HepG2 (cell line): ENCODE results near the gene ADGRG1. TPM values are rescaled to one million over a fixed set of nuclear protein-coding genes. Genes with fewer than 3 reads are reported as not detected.

Source experiments
- ATAC-seq: fragments of 200-7000 bp; cut with Tn5 transposase; 3 replicates; pipeline ENCODE4 v1.9.1; 2020; ENCODE audit warnings: mild to moderate bottlenecking, moderate library complexity
- BruUV-seq: library from RNA; stranded (reverse); fragments of 400-500 nt; replicated peaks from 2 replicates; lab custom pipeline; 2021; lab: Mats Ljungman, UMichigan
- CTCF ChIA-PET: fragments of 300-600 bp; formaldehyde crosslinking; extraction: SDS; loops from one replicate; lab custom pipeline; 2021; ENCODE audit warnings: low total read pairs, inconsistent platforms, low intra/inter-chr PET ratio; lab: Yijun Ruan, JAX
- POLR2A ChIA-PET: fragments of 350-600 bp; sonication (Branson Sonifier 250); formaldehyde crosslinking; loops from one replicate; lab custom pipeline; 2020; ENCODE audit warnings: antibody characterized with exemption, inconsistent platforms; lab: Yijun Ruan, JAX
- DNase-seq: peaks from one replicate; pipeline ENCODE4 v3.0.0-alpha.2; 2015; ENCODE audit warnings: low spot score
- FAIRE-seq: peaks from 3 replicates; lab custom pipeline; 2011; peaks lifted over from hg19 to GRCh38; lab: Jason Lieb, UNC
- H2AFZ ChIP-seq: one replicate; pipeline ENCODE4 v1.6.1; 2011; ENCODE audit warnings: low read length, inconsistent platforms
- H3K27ac ChIP-seq: fragments of 300-600 bp; 3 replicates; pipeline ENCODE4 v1.8.0; 2011; ENCODE audit warnings: mixed run types, mild to moderate bottlenecking, mixed read lengths, low read length, inconsistent platforms; ENCODE audit not compliant: insufficient read depth; ENCODE audit errors: extremely low read length
- H3K27me3 ChIP-seq, 2 experiments: fragments of 200-600 bp in 1 of 2; 2 replicates in 1 of 2; 3 replicates in 1 of 2; pipeline versions ENCODE4 v1.6.0 to v1.8.0; 2011; ENCODE audit warnings: low read length in 2 of 2, mild to moderate bottlenecking in 2 of 2, moderate library complexity in 2 of 2, inconsistent platforms in 1 of 2; ENCODE audit not compliant: insufficient read depth in 2 of 2, control insufficient read depth in 1 of 2
- H3K36me3 ChIP-seq, 2 experiments: fragments of 200-600 bp in 1 of 2; replicated peaks in 1 of 2; 2 replicates in 1 of 2; 3 replicates in 1 of 2; pipeline versions ENCODE4 v1.5.1 to v1.8.0; 2011; ENCODE audit warnings: low read length in 2 of 2, inconsistent platforms in 1 of 2; ENCODE audit not compliant: insufficient read depth in 2 of 2, control insufficient read depth in 1 of 2
- H3K4me1 ChIP-seq: 2 replicates; pipeline ENCODE4 v1.5.1; 2012; ENCODE audit warnings: low read length, inconsistent platforms; ENCODE audit not compliant: insufficient read depth
- H3K4me2 ChIP-seq: 2 replicates; pipeline ENCODE4 v1.6.0; 2011; ENCODE audit warnings: low read depth, low read length, inconsistent platforms
- H3K4me3 ChIP-seq, 3 experiments: fragments of 200-600 bp in 1 of 3; sonication (generic), shearing (Covaris generic) in 1 of 3; replicated peaks in 1 of 3; 2 replicates each; pipeline ENCODE4 v1.5.1; 2011 to 2016; ENCODE audit warnings: low read length in 3 of 3, inconsistent platforms in 2 of 3, low read depth in 2 of 3, mild to moderate bottlenecking in 2 of 3, control low read depth in 1 of 3, mixed read lengths in 1 of 3; ENCODE audit not compliant: insufficient read depth in 1 of 3
- H3K79me2 ChIP-seq: one replicate; pipeline ENCODE4 v1.6.1; 2011; ENCODE audit warnings: low read length, inconsistent platforms; ENCODE audit not compliant: insufficient read depth
- H3K9ac ChIP-seq: 2 replicates; pipeline ENCODE4 v1.6.0; 2011; ENCODE audit warnings: mild to moderate bottlenecking, low read depth, low read length, inconsistent platforms; ENCODE audit not compliant: insufficient read depth
- H3K9me3 ChIP-seq: 2 replicates; pipeline ENCODE4 v1.5.1; 2012; ENCODE audit warnings: mild to moderate bottlenecking, low read length
- H4K20me1 ChIP-seq: 2 replicates; pipeline ENCODE4 v1.6.0; 2011; ENCODE audit warnings: inconsistent platforms, mild to moderate bottlenecking, low read length, moderate library complexity; ENCODE audit not compliant: insufficient read depth
- AKAP8 ChIP-seq: sonication (generic); formaldehyde crosslinking; IDR thresholded peaks from 2 replicates; pipeline ENCODE4 v1.5.1; 2020; ENCODE audit warnings: mild to moderate bottlenecking, missing genetic modification reagents
- ATF7 ChIP-seq, 2 experiments: fragments of 450-650 bp in 1 of 2; sonication (generic) in 1 of 2; formaldehyde crosslinking in 1 of 2; IDR thresholded peaks; 2 replicates each; pipeline versions ENCODE4 v1.4.0 to v1.6.1; 2016 to 2020; ENCODE audit warnings: antibody characterized with exemption in 1 of 2, mild to moderate bottlenecking in 1 of 2, missing genetic modification reagents in 1 of 2
- EHMT2 ChIP-seq: fragments of 200-600 bp; sonication (generic); IDR thresholded peaks from 2 replicates; pipeline ENCODE4 v1.7.0; 2017; ENCODE audit warnings: antibody characterized with exemption, low read depth, low read length, borderline replicate concordance
- PHF8 ChIP-seq: sonication (generic); formaldehyde crosslinking; IDR thresholded peaks from 2 replicates; pipeline ENCODE4 v1.5.0; 2020; ENCODE audit warnings: missing genetic modification reagents
- ZBTB1 ChIP-seq: sonication (generic); formaldehyde crosslinking; IDR thresholded peaks from 2 replicates; pipeline ENCODE4 v1.4.0; 2020; ENCODE audit warnings: missing genetic modification reagents, borderline replicate concordance
- ZNF33B ChIP-seq: sonication (generic); formaldehyde crosslinking; IDR thresholded peaks from 2 replicates; pipeline ENCODE4 v1.5.1; 2020; ENCODE audit warnings: mild to moderate bottlenecking, missing genetic modification reagents
- ZNF766 ChIP-seq: sonication (generic); formaldehyde crosslinking; IDR thresholded peaks from 2 replicates; pipeline ENCODE4 v1.5.0; 2020; ENCODE audit warnings: missing genetic modification reagents, borderline replicate concordance
- WGBS: methylation state at CpG from one replicate; pipeline ENCODE4 v1.1.6; 2017; ENCODE audit warnings: low lambda C conversion rate; 5-methylcytosine and 5-hydroxymethylcytosine counted together
- in situ Hi-C: cut with HindIII; loops from 2 replicates; pipeline ENCODE4 v1.10.0; 2017; ENCODE audit warnings: low pct_unique_long_range_greater_than_20kb; ENCODE audit not compliant: extremely low pct_ligation_motif_present
- intact Hi-C: fragments of 100-400 bp; cut with micrococcal nuclease; formaldehyde crosslinking; loops from one replicate; pipeline ENCODE4 v1.10.0; 2022; ENCODE audit not compliant: unreplicated experiment
- polyA plus RNA-seq, 8 experiments: library from polyadenylated mRNA; depleted of rRNA in 3 of 8; stranded (reverse) in 7 of 8; unstranded in 1 of 8; fragments of >200 nt; fragmentation: Illumina TruSeq in 4 of 8; extraction: Trizol in 4 of 8; gene quantifications; 2 replicates each; pipeline versions ENCODE4 v1.2.1 to v1.2.3, GENCODE V29; 2011 to 2016; ENCODE audit warnings: low read depth in 4 of 8, missing spikeins in 1 of 8, mixed read lengths in 1 of 8; ENCODE audit not compliant: insufficient read depth in 1 of 8
- total RNA-seq, 5 experiments: library from RNA; depleted of rRNA; stranded (reverse); fragments of >200 nt; fragmentation: Illumina TruSeq; extraction: Trizol; gene quantifications; 2 replicates each; pipeline ENCODE4 v1.2.3, GENCODE V29; 2016; ENCODE audit warnings: low read depth in 1 of 5
- TF ChIP-seq, protein P1 (sequence below): sonication (generic); formaldehyde crosslinking; IDR thresholded peaks from 2 replicates; pipeline ENCODE4 v1.8.1; 2023; ENCODE audit warnings: mild to moderate bottlenecking, missing genetic modification reagents
- TF ChIP-seq, protein P2 (sequence below): sonication (generic); formaldehyde crosslinking; IDR thresholded peaks from 2 replicates; pipeline ENCODE4 v1.8.0; 2022; ENCODE audit warnings: mild to moderate bottlenecking, missing genetic modification reagents, moderate library complexity
- TF ChIP-seq, protein P3 (sequence below): sonication (generic); formaldehyde crosslinking; conservative IDR thresholded peaks from 2 replicates; pipeline ENCODE4 v1.8.0; 2022; ENCODE audit warnings: missing genetic modification reagents

Gene ADGRG1
- total and polyA plus RNA-seq, 2 of the 13 experiments (the other 11 are each of a cell fraction or from before 2014, with no cell fraction given), result 2.7 to 5.9 TPM

DNA sequence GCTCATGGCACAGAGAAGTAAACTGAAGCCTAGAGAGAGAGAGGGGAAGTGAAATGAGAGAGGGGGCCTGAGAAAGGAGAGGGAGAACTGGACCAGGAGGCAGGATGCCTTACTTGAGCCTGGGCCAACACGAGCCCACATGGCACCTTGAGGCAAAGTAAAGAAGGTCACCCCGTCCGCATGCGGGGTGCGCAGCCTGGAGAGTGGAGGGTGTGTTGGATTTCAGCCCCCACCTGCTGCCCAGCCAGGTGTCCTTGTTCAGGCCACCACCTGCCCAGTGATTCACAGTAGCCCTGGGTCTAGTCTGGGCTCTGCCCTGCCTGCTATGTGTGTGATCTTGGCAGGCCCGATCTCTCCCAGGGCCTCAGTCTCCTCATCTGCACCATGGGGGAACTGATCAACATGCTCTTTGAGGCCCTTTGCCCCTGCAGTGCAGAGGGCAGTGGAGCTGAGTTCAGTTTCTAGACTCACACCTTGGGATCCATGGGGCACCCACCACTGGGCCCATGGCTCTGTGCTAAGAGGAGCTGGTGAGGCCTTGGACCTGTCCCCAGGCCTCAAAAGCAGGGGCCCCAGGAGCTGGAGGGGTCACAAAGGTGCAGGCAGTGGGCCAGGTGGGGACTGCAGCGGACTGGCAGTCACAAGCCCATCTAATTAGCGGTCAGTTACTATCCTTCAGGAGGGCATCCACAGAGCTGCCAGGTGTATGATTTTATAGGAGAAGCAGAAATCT, 56.4 kb downstream of the ADGRG1 start:
- ATAC-seq (no peak), DNase-seq (no peak), FAIRE-seq (no peak)
- no peak overlapping the region for H3K9ac ChIP-seq
- 85% methylated on average over 7 of the region's 8 CpGs for WGBS
- no peak overlapping the region for H3K27ac ChIP-seq
- no peak overlapping the region for H3K4me3 ChIP-seq
- H3K27me3 ChIP-seq, result no peaks in the 10 kb centered on the region
- no peak overlapping the region for H2AFZ ChIP-seq
- POLR2A ChIA-PET, result interaction anchor here (1.2 to 1.5 kb wide), 2 partner anchors 9 to 19 kb away, joined by 3 to 6 read pairs; partner anchors contain the start of gene DRC7
- no TSS peak for BruUV-seq
- H3K79me2 ChIP-seq, result no peaks in the 10 kb centered on the region
- no peaks in the 10 kb centered on the region for H3K36me3 ChIP-seq
- CTCF ChIA-PET, result no interaction called here
- in situ Hi-C loops (no loop called here), intact Hi-C loops (no loop called here)
- TF ChIP-seq, protein P1, sequence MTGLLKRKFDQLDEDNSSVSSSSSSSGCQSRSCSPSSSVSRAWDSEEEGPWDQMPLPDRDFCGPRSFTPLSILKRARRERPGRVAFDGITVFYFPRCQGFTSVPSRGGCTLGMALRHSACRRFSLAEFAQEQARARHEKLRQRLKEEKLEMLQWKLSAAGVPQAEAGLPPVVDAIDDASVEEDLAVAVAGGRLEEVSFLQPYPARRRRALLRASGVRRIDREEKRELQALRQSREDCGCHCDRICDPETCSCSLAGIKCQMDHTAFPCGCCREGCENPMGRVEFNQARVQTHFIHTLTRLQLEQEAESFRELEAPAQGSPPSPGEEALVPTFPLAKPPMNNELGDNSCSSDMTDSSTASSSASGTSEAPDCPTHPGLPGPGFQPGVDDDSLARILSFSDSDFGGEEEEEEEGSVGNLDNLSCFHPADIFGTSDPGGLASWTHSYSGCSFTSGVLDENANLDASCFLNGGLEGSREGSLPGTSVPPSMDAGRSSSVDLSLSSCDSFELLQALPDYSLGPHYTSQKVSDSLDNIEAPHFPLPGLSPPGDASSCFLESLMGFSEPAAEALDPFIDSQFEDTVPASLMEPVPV (CRISPR knock-in tag), result no peak
- TF ChIP-seq AKAP8 (CRISPR knock-in tag), result no peak
- TF ChIP-seq ZBTB1 (CRISPR knock-in tag), result no peak
- TF ChIP-seq, protein P2, sequence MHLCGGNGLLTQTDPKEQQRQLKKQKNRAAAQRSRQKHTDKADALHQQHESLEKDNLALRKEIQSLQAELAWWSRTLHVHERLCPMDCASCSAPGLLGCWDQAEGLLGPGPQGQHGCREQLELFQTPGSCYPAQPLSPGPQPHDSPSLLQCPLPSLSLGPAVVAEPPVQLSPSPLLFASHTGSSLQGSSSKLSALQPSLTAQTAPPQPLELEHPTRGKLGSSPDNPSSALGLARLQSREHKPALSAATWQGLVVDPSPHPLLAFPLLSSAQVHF, result no peak
- TF ChIP-seq ATF7 (IDR thresholded peaks at IDR 0.05), result no peak
- no peak for TF ChIP-seq ATF7 (CRISPR knock-in tag; IDR thresholded peaks at IDR 0.05)
- TF ChIP-seq, protein P3, sequence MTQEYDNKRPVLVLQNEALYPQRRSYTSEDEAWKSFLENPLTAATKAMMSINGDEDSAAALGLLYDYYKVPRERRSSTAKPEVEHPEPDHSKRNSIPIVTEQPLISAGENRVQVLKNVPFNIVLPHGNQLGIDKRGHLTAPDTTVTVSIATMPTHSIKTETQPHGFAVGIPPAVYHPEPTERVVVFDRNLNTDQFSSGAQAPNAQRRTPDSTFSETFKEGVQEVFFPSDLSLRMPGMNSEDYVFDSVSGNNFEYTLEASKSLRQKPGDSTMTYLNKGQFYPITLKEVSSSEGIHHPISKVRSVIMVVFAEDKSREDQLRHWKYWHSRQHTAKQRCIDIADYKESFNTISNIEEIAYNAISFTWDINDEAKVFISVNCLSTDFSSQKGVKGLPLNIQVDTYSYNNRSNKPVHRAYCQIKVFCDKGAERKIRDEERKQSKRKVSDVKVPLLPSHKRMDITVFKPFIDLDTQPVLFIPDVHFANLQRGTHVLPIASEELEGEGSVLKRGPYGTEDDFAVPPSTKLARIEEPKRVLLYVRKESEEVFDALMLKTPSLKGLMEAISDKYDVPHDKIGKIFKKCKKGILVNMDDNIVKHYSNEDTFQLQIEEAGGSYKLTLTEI (CRISPR knock-in tag), result no peak
- no peak for TF ChIP-seq EHMT2
- TF ChIP-seq PHF8, result no peak
- TF ChIP-seq ZNF33B (CRISPR knock-in tag), result no peak
- TF ChIP-seq ZNF766 (CRISPR knock-in tag), result no peak
- H3K4me1 ChIP-seq, result peaks cover 38% of the 10 kb centered on the region
- no peak overlapping the region for H3K4me2 ChIP-seq
- H4K20me1 ChIP-seq, result no peaks in the 10 kb centered on the region
- no peaks in the 10 kb centered on the region for H3K9me3 ChIP-seq
